ENCODE data around the gene RRP7A.
A peak's percentile ranks its signal among the peaks of the same experiment; 100 is the strongest.
"Not testable (repeated sequence)": the region's sequence is repeated elsewhere in the genome, so short reads cannot be mapped to it uniquely, and the experiment has no call there.

Gene RRP7A

GRCh38 chr22:42493393-42493792 lies 26.2 kb downstream of the RRP7A start:
- no peak for FAIRE-seq

GRCh38 chr22:42492323-42492690 lies 27.3 kb downstream of the RRP7A start:
- FAIRE-seq: no peak

- no peak for FAIRE-seq
These were observed 29.3 kb downstream of the RRP7A start for GRCh38 chr22:42490243-42490832.

GRCh38 chr22:42489000-42489399 lies 30.6 kb downstream of the RRP7A start:
- FAIRE-seq: no peak

- FAIRE-seq: no peak
These were observed 35.1 kb downstream of the RRP7A start for GRCh38 chr22:42484506-42484905.

GRCh38 chr22:42483610-42484223 lies 35.9 kb downstream of the RRP7A start:
- FAIRE-seq: not testable (repeated sequence)

- no peak for FAIRE-seq
These were observed 44.5 kb downstream of the RRP7A start for GRCh38 chr22:42475122-42475521.

- peak; percentile 75 for FAIRE-seq
These were observed 46.0 kb downstream of the RRP7A start for GRCh38 chr22:42473484-42474193.

- FAIRE-seq: no peak
These were observed 46.9 kb downstream of the RRP7A start for GRCh38 chr22:42472671-42473070.

- no peak for FAIRE-seq
These were observed 48.2 kb downstream of the RRP7A start for GRCh38 chr22:42471441-42471840.

GRCh38 chr22:42470366-42471082 lies 49.1 kb downstream of the RRP7A start:
- FAIRE-seq: no peak

GRCh38 chr22:42468841-42469240 lies 50.8 kb downstream of the RRP7A start:
- no peak for FAIRE-seq

GRCh38 chr22:42462016-42462415 lies 57.6 kb downstream of the RRP7A start:
- no peak for FAIRE-seq

GRCh38 chr22:42461511-42461910 lies 58.1 kb downstream of the RRP7A start:
- FAIRE-seq: no peak

All from TTC549 (cell line).